HG03378 (cell line): ENCODE data around the gene PSMA2.

ENCODE experiments used
- ATAC-seq: cut with Tn5 transposase; IDR thresholded peaks from one replicate; pipeline ENCODE4 v1.9.1; 2021; ENCODE audit warnings: mild to moderate bottlenecking, moderate library complexity; ENCODE audit not compliant: unreplicated experiment

Gene PSMA2

GRCh38 chr7:42931834-42932651 lies at the start of gene PSMA2, which contains the start of gene MRPL32:
Gene PSMA2 (minus strand): TSS chr7:42932174. CDS start chr7:42932158, 16 bp downstream.
Gene MRPL32 (plus strand): TSS chr7:42932376. CDS start chr7:42932387, 11 bp downstream.
- peak; percentile 99 for ATAC-seq

- no peak for ATAC-seq
Observed at GRCh38 chr7:42981601-42982000, 49.6 kb upstream of the PSMA2 start.

- ATAC-seq: no peak
Observed at GRCh38 chr7:42980514-42980913, 48.5 kb upstream of the PSMA2 start.

- no peak for ATAC-seq
Observed at GRCh38 chr7:42980084-42980483, 48.1 kb upstream of the PSMA2 start.

- ATAC-seq: no peak
Observed at GRCh38 chr7:42978496-42978895, 46.5 kb upstream of the PSMA2 start.

- ATAC-seq: no peak
Observed at GRCh38 chr7:42976371-42976770, 44.4 kb upstream of the PSMA2 start.

GRCh38 chr7:42972699-42973500 lies 40.9 kb upstream of the PSMA2 start:
- ATAC-seq: no peak

GRCh38 chr7:42967391-42967790 lies 35.4 kb upstream of the PSMA2 start:
- ATAC-seq: no peak

GRCh38 chr7:42964849-42965805 lies 33.2 kb upstream of the PSMA2 start:
- ATAC-seq: peak; percentile 54

GRCh38 chr7:42964293-42964692 lies 32.3 kb upstream of the PSMA2 start:
- ATAC-seq: no peak

GRCh38 chr7:42961170-42961569 lies 29.2 kb upstream of the PSMA2 start:
- no peak for ATAC-seq

GRCh38 chr7:42960762-42961161 lies 28.8 kb upstream of the PSMA2 start:
- peak; percentile 55 for ATAC-seq

GRCh38 chr7:42959549-42959948 lies 27.6 kb upstream of the PSMA2 start:
- no peak for ATAC-seq

- no peak for ATAC-seq
Observed at GRCh38 chr7:42956062-42956461, 24.1 kb upstream of the PSMA2 start.

- no peak for ATAC-seq
Observed at GRCh38 chr7:42953994-42954393, 22.0 kb upstream of the PSMA2 start.

GRCh38 chr7:42952328-42952727 lies 20.4 kb upstream of the PSMA2 start:
- ATAC-seq: no peak

- no peak for ATAC-seq
Observed at GRCh38 chr7:42950417-42950816, 18.4 kb upstream of the PSMA2 start.

GRCh38 chr7:42947521-42947920 lies 15.5 kb upstream of the PSMA2 start:
- ATAC-seq: no peak

- no peak for ATAC-seq
Observed at GRCh38 chr7:42946627-42946950, 14.6 kb upstream of the PSMA2 start.

- ATAC-seq: peak; percentile 67
Observed at GRCh38 chr7:42945821-42946626, 14.1 kb upstream of the PSMA2 start.
